NCI-H510A (cell line): ENCODE measurements around the gene SVEP1.

Source experiments
- DNase-seq: peaks from one replicate; lab custom pipeline; 2025; lab: John Stamatoyannopoulos, UW

SVEP1 gene

DNA sequence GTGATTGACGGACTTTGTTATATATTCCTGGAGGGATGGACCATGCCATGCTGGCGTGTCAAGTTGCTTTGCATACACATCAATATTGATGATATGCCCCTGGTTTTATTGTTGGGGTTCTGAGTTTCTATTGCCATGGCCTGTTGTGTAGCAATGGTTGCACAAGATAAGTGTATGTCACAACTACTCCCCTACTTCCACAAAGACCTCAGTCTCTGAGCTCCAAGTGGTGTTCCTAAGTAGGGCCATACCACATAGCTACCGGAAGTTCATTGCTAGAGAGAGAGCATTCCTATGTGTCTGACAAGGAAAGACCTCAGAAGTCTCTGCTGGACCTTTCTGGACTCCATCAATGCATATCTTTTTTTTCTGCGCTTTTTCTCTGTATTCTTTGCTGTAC is 261.6 kb downstream of the SVEP1 start:
- DNase-seq: no peak

DNA sequence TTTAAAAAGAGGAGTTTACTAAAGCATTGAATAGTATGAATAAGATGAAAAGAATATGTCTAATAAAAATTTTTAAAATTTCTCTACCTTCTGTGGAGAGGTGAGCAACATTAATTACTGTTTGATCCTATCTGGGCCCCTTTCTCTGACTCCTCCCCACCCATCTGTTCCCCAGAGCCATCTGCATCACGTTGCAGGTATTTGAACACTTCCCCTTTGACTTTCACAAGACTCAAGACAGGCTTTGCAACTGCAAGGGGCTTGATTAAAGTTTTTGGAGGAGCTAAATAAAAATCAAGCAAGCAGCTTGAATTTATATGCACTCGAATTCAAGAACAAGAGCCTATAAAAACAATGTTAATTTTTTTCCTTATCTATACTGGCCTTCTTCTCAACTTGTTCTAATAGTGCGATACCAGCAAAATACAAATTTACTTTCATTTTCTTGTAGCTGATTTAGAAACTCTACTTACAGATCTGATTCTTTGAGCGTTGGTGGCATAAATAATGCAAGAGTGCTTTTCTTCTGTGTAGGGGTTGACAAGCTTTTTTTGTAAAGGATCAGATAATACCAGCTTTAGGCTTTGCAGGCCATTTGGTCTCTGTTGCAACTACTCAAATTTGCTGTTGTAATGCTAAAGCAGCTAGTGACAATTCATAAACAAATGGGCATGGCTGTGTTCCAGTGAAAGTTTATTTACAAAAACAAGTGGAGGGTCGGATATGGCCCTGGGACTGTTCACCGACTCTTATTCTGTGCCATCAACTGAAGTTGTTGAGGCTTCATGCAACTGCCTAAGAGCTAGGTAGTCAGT is 263.1 kb downstream of the SVEP1 start:
- no peak for DNase-seq
